ENCODE measurements around the gene RHBDF2.
A peak's percentile ranks its signal among the peaks of the same experiment; 100 is the strongest.
"Not testable (repeated sequence)": the region's sequence is repeated elsewhere in the genome, so short reads cannot be mapped to it uniquely, and the experiment has no call there.

The RHBDF2 gene

GRCh38 chr17:76524598-76525512 lies 23.6 kb upstream of the RHBDF2 start:
- DNase-seq (ENCODE audit: low read depth in 2 of 2): no peak

GRCh38 chr17:76523084-76524037 lies 22.1 kb upstream of the RHBDF2 start:
- DNase-seq (ENCODE audit: low read depth in 2 of 2): peak; percentile 71 to 81

- DNase-seq (ENCODE audit: low read depth in 2 of 2): not testable (repeated sequence)
Observed at GRCh38 chr17:76521683-76522082, 20.5 kb upstream of the RHBDF2 start.

- no peak for DNase-seq (ENCODE audit: low read depth in 2 of 2)
Observed at GRCh38 chr17:76521262-76521661, 20.0 kb upstream of the RHBDF2 start.

- no peak for DNase-seq (ENCODE audit: low read depth in 2 of 2)
Observed at GRCh38 chr17:76519048-76519966, 18.1 kb upstream of the RHBDF2 start.

- no peak for DNase-seq (ENCODE audit: low read depth in 2 of 2)
Observed at GRCh38 chr17:76517638-76518038, 16.4 kb upstream of the RHBDF2 start.

- peak; percentile 53 to 85 for DNase-seq (ENCODE audit: low read depth in 2 of 2)
Observed at GRCh38 chr17:76515274-76515949, 14.2 kb upstream of the RHBDF2 start.

GRCh38 chr17:76514355-76514754 lies 13.1 kb upstream of the RHBDF2 start:
- DNase-seq (ENCODE audit: low read depth in 2 of 2): not testable (repeated sequence)

- no peak for DNase-seq (ENCODE audit: low read depth in 2 of 2)
Observed at GRCh38 chr17:76513306-76513692, 12.1 kb upstream of the RHBDF2 start.

- DNase-seq (ENCODE audit: low read depth in 2 of 2): no peak
Observed at GRCh38 chr17:76512366-76513305, 11.4 kb upstream of the RHBDF2 start.

- DNase-seq (ENCODE audit: low read depth in 2 of 2): no peak
Observed at GRCh38 chr17:76511668-76512365, 10.6 kb upstream of the RHBDF2 start.

GRCh38 chr17:76510831-76511244 lies 9.6 kb upstream of the RHBDF2 start:
- DNase-seq (ENCODE audit: low read depth in 2 of 2): no peak

- not testable (repeated sequence) for DNase-seq (ENCODE audit: low read depth in 2 of 2)
Observed at GRCh38 chr17:76508472-76509063, 7.3 kb upstream of the RHBDF2 start.

- peak; percentile 77 to 88 for DNase-seq (ENCODE audit: low read depth in 2 of 2)
Observed at GRCh38 chr17:76506408-76507345, 5.5 kb upstream of the RHBDF2 start.

- no peak for DNase-seq (ENCODE audit: low read depth in 2 of 2)
Observed at GRCh38 chr17:76504117-76504516, 2.9 kb upstream of the RHBDF2 start.

GRCh38 chr17:76502341-76503211 lies 1.4 kb upstream of the RHBDF2 start:
- no peak for DNase-seq (ENCODE audit: low read depth in 2 of 2)
